Sigmoid colon (tissue), 7 donors: ENCODE data around the gene KIRREL3. TPM values are rescaled to one million over a fixed set of nuclear protein-coding genes. Genes with fewer than 3 reads are reported as not detected.

Experiments used
- DNase-seq: peaks from one replicate; pipeline ENCODE4 v3.0.0-alpha.2; 2019
- H3K27ac ChIP-seq, 4 donors: fragments of 200-600 bp; sonication (generic); one replicate each; pipeline ENCODE4 v1.5.1; 2016 to 2019; ENCODE audit warnings: mild to moderate bottlenecking in 1 of 4
- H3K27me3 ChIP-seq, 3 donors: fragments of 200-600 bp; sonication (generic); one replicate each; pipeline ENCODE4 v1.5.1; 2019; ENCODE audit warnings: mild to moderate bottlenecking in 1 of 3
- H3K36me3 ChIP-seq, 4 donors: fragments of 200-600 bp; sonication (generic); one replicate each; pipeline ENCODE4 v1.5.1; 2016 to 2019
- H3K4me1 ChIP-seq, 4 donors: fragments of 200-600 bp; sonication (generic); one replicate each; pipeline ENCODE4 v1.5.1; 2017 to 2019
- H3K4me3 ChIP-seq, 4 donors: fragments of 200-600 bp; sonication (generic); one replicate each; pipeline ENCODE4 v1.5.1; 2017 to 2019; ENCODE audit warnings: mild to moderate bottlenecking in 2 of 4, moderate library complexity in 1 of 4
- H3K9me3 ChIP-seq, 4 donors: fragments of 200-600 bp in 3 of 4; sonication (generic) in 3 of 4; one replicate each; pipeline versions ENCODE4 v1.5.1 to v1.6.1; 2013 to 2019
- CTCF ChIP-seq, 4 experiments: fragments of 450-650 bp in 3 of 4; fragments of 200-600 bp in 1 of 4; IDR thresholded peaks; one replicate each; pipeline ENCODE4 v1.5.1; 2016 to 2019; ENCODE audit warnings: antibody characterized with exemption in 4 of 4, mild to moderate bottlenecking in 3 of 4, moderate library complexity in 2 of 4
- EP300 ChIP-seq, 4 donors: sonication (generic); formaldehyde crosslinking; IDR thresholded peaks; one replicate each; pipeline ENCODE4 v1.6.1; 2017; ENCODE audit warnings: antibody characterized with exemption in 4 of 4
- POLR2A ChIP-seq, 2 donors: fragments of 450-650 bp; IDR thresholded peaks; one replicate each; pipeline ENCODE4 v1.6.1; 2016; ENCODE audit warnings: antibody characterized with exemption in 2 of 2, mild to moderate bottlenecking in 2 of 2, moderate library complexity in 2 of 2
- POLR2AphosphoS5 ChIP-seq, 4 donors: sonication (generic); formaldehyde crosslinking; IDR thresholded peaks; one replicate each; pipeline ENCODE4 v1.6.1; 2017; ENCODE audit warnings: antibody characterized with exemption in 4 of 4
- WGBS, 2 donors: extraction: QIAGEN DNeasy Blood & Tissue Kit; methylation state at CpG; one replicate each; pipeline ENCODE4 v1.1.7; 2013; 5-methylcytosine and 5-hydroxymethylcytosine counted together
- intact Hi-C: fragments of 100-400 bp; cut with DNase I; formaldehyde crosslinking; loops from one replicate; pipeline ENCODE4 v1.15.1; 2023
- polyA plus RNA-seq, 3 donors: library from polyadenylated mRNA; stranded (reverse); fragments of 200-250 nt; gene quantifications; one replicate each; pipeline ENCODE4 v1.2.3, GENCODE V29; 2013
- total RNA-seq, 4 donors: library from RNA; depleted of rRNA; stranded (reverse); fragments of >200 nt; gene quantifications; one replicate each; pipeline ENCODE4 v1.1.0, GENCODE V29; 2016
- donor health status: healthy with polysubstance abuse.
- donor health status: Bipolar disorder and iron deficiency.
- donor health status: healthy.

KIRREL3 gene
- total and polyA plus RNA-seq, 7 donors, result under 0.01 to 3.3 (median 1.0) TPM

GRCh38 chr11:126658306-126659056, 342.1 kb downstream of the KIRREL3 start:
- no peaks in the 10 kb centered on the region for H3K27me3 ChIP-seq
- H3K27ac ChIP-seq, result no peak overlapping the region
- DNase-seq, result no peak
- TF ChIP-seq EP300 (IDR thresholded peaks at IDR 0.05), result no peak
- TF ChIP-seq POLR2AphosphoS5 (IDR thresholded peaks at IDR 0.05), result no peak
- no peak for TF ChIP-seq CTCF (IDR thresholded peaks at IDR 0.05)
- TF ChIP-seq POLR2A (IDR thresholded peaks at IDR 0.05), result no peak
- H3K4me3 ChIP-seq, result no peak overlapping the region
- no peaks in the 10 kb centered on the region for H3K9me3 ChIP-seq
- no peaks in the 10 kb centered on the region for H3K36me3 ChIP-seq
- intact Hi-C loops, result no loop called here
- WGBS, 2 donors, result 67 to 76% methylated on average over 6 of the region's 6 CpGs
- no peaks in the 10 kb centered on the region for H3K4me1 ChIP-seq

- WGBS, 2 donors, result 12 to 41% methylated on average over 2 of the region's 2 CpGs
- H3K36me3 ChIP-seq, result no peaks in the 10 kb centered on the region
- H3K9me3 ChIP-seq, result no peaks in the 10 kb centered on the region
- TF ChIP-seq POLR2AphosphoS5 (IDR thresholded peaks at IDR 0.05), result no peak
- no peak for TF ChIP-seq EP300 (IDR thresholded peaks at IDR 0.05)
- TF ChIP-seq CTCF (IDR thresholded peaks at IDR 0.05), result no peak
- TF ChIP-seq POLR2A (IDR thresholded peaks at IDR 0.05), result no peak
- no peaks in the 10 kb centered on the region for H3K27me3 ChIP-seq
- no peak overlapping the region for H3K4me3 ChIP-seq
- intact Hi-C loops, result no loop called here
- no peak overlapping the region for H3K27ac ChIP-seq
- no peaks in the 10 kb centered on the region for H3K4me1 ChIP-seq
- no peak for DNase-seq
Measured at GRCh38 chr11:126655807-126656128, 344.8 kb downstream of the KIRREL3 start.

GRCh38 chr11:126654886-126655806, 345.4 kb downstream of the KIRREL3 start:
- no peak for DNase-seq
- no peaks in the 10 kb centered on the region for H3K36me3 ChIP-seq
- H3K27me3 ChIP-seq, result no peaks in the 10 kb centered on the region
- no peak overlapping the region for H3K4me3 ChIP-seq
- no peak for TF ChIP-seq POLR2AphosphoS5 (IDR thresholded peaks at IDR 0.05)
- no peak for TF ChIP-seq POLR2A (IDR thresholded peaks at IDR 0.05)
- TF ChIP-seq EP300 (IDR thresholded peaks at IDR 0.05), result no peak
- TF ChIP-seq CTCF (IDR thresholded peaks at IDR 0.05), result no peak
- intact Hi-C loops, result no loop called here
- no peaks in the 10 kb centered on the region for H3K4me1 ChIP-seq
- no peak overlapping the region for H3K27ac ChIP-seq
- no peaks in the 10 kb centered on the region for H3K9me3 ChIP-seq
- 45 to 52% methylated on average over 12 of the region's 12 CpGs for WGBS, 2 donors

GRCh38 chr11:126653040-126653439, 347.5 kb downstream of the KIRREL3 start:
- Histone ChIP-seq H3K27ac (no peak overlapping the region), H3K36me3 (no peaks in the 10 kb centered on the region), H3K9me3 (no peaks in the 10 kb centered on the region), H3K4me1 (no peaks in the 10 kb centered on the region), H3K4me3 (no peak overlapping the region), H3K27me3 (no peaks in the 10 kb centered on the region)
- intact Hi-C loops, result no loop called here
- TF ChIP-seq CTCF (IDR thresholded peaks at IDR 0.05), result no peak
- DNase-seq, result no peak
- 73 to 82% methylated on average over 8 of the region's 8 CpGs for WGBS, 2 donors
